NAMALWA (cell line): ENCODE results near the gene MTPN.

ENCODE experiments used
- DNase-seq: peaks from one replicate; pipeline ENCODE4 v3.0.0-alpha.2; 2015; ENCODE audit warnings: low spot score

Gene MTPN

GRCh38 chr7:135981958-135982646 is 4.9 kb upstream of the MTPN start:
- no peak for DNase-seq

- DNase-seq, result peak; percentile 92
Measured at GRCh38 chr7:135980665-135981180, 3.6 kb upstream of the MTPN start.

GRCh38 chr7:135980012-135980551 is 2.9 kb upstream of the MTPN start:
- DNase-seq, result no peak

- no peak for DNase-seq
Measured at GRCh38 chr7:135979471-135980011, 2.4 kb upstream of the MTPN start.

GRCh38 chr7:135978624-135979023 is 1.5 kb upstream of the MTPN start:
- no peak for DNase-seq

- DNase-seq, result no peak
Measured at GRCh38 chr7:135977742-135978066, 545 bp upstream of the MTPN start.

- DNase-seq, result no peak
Measured at GRCh38 chr7:135976312-135977006, 700 bp downstream of the MTPN start.

GRCh38 chr7:135975166-135975565 is 2.0 kb downstream of the MTPN start:
- peak; percentile 37 for DNase-seq

GRCh38 chr7:135974667-135975066 is 2.5 kb downstream of the MTPN start:
- DNase-seq, result peak; percentile 51

GRCh38 chr7:135971366-135971725 is 5.8 kb downstream of the MTPN start:
- no peak for DNase-seq

- DNase-seq, result peak; percentile 89
Measured at GRCh38 chr7:135970682-135971365, 6.3 kb downstream of the MTPN start.

- DNase-seq, result no peak
Measured at GRCh38 chr7:135970045-135970444, 7.1 kb downstream of the MTPN start.

- no peak for DNase-seq
Measured at GRCh38 chr7:135966341-135967043, 10.7 kb downstream of the MTPN start.

GRCh38 chr7:135965602-135966001 is 11.6 kb downstream of the MTPN start:
- no peak for DNase-seq

- DNase-seq, result no peak
Measured at GRCh38 chr7:135964791-135965190, 12.4 kb downstream of the MTPN start.

GRCh38 chr7:135964274-135964673 is 12.9 kb downstream of the MTPN start:
- no peak for DNase-seq

- DNase-seq, result no peak
Measured at GRCh38 chr7:135962802-135963201, 14.4 kb downstream of the MTPN start.

GRCh38 chr7:135960709-135961451 is 16.3 kb downstream of the MTPN start:
- no peak for DNase-seq

- DNase-seq, result no peak
Measured at GRCh38 chr7:135959646-135960363, 17.4 kb downstream of the MTPN start.

- DNase-seq, result no peak
Measured at GRCh38 chr7:135958173-135958572, 19.0 kb downstream of the MTPN start.

GRCh38 chr7:135957627-135958026 is 19.5 kb downstream of the MTPN start:
- DNase-seq, result no peak
